B cell (primary cell): ENCODE measurements around the gene SLIT3. TPM values are rescaled to one million over a fixed set of nuclear protein-coding genes. Genes with fewer than 3 reads are reported as not detected.

Experiments used
- ATAC-seq: fragments of 200-7000 bp; cut with Tn5 transposase; one replicate; pipeline ENCODE4 v1.10.0; 2021; ENCODE audit warnings: low read depth, mild to moderate bottlenecking, moderate number of reproducible peaks, moderate library complexity
- CTCF ChIA-PET: fragments of 350-600 bp; sonication (Branson Sonifier 250); formaldehyde crosslinking; loops from one replicate; lab custom pipeline; 2021; ENCODE audit warnings: antibody characterized with exemption, inconsistent platforms; lab: Charles Lee
- POLR2A ChIA-PET: fragments of 350-600 bp; sonication (Branson Sonifier 250); formaldehyde crosslinking; loops from one replicate; lab custom pipeline; 2021; ENCODE audit warnings: antibody characterized with exemption; lab: Charles Lee
- DNase-seq: peaks from one replicate; pipeline ENCODE4 v3.0.0; 2013
- H2AFZ ChIP-seq: 2 replicates; pipeline ENCODE4 v1.6.1; 2012; ENCODE audit warnings: mild to moderate bottlenecking, low read depth, low read length; ENCODE audit not compliant: insufficient read depth, poor library complexity, severe bottlenecking
- H3K27ac ChIP-seq, 2 donors: 1 replicate in 1 of 2; 2 replicates in 1 of 2; pipeline ENCODE4 v1.5.1; 2012 to 2013; ENCODE audit warnings: low read length in 2 of 2, mild to moderate bottlenecking in 2 of 2, moderate library complexity in 1 of 2
- H3K27me3 ChIP-seq, 4 experiments: fragments of 200-600 bp in 1 of 4; sonication (generic) in 1 of 4; replicated peaks in 1 of 4; 1 replicate in 2 of 4; 2 replicates in 2 of 4; pipeline versions ENCODE4 v1.6.1 to v1.7.0; 2013 to 2016; ENCODE audit warnings: low read length in 3 of 4, mild to moderate bottlenecking in 2 of 4, mixed read lengths in 1 of 4, moderate library complexity in 1 of 4; ENCODE audit not compliant: insufficient read depth in 4 of 4, control insufficient read depth in 3 of 4; ENCODE audit errors: control extremely low read depth in 1 of 4
- H3K36me3 ChIP-seq, 2 experiments: replicated peaks in 1 of 2; 1 replicate in 1 of 2; 2 replicates in 1 of 2; pipeline versions ENCODE4 v1.6.1 to v1.7.1; 2013; ENCODE audit warnings: low read length in 1 of 2; ENCODE audit not compliant: insufficient read depth in 2 of 2, control insufficient read depth in 1 of 2; ENCODE audit errors: control extremely low read depth in 1 of 2, extremely low read depth in 1 of 2
- H3K4me1 ChIP-seq, 2 donors: fragments of 200-600 bp in 1 of 2; sonication (generic) in 1 of 2; 1 replicate in 1 of 2; 2 replicates in 1 of 2; pipeline versions ENCODE4 v1.5.1 to v1.6.1; 2013 to 2017; ENCODE audit warnings: low read length in 2 of 2; ENCODE audit not compliant: control insufficient read depth in 2 of 2, insufficient read depth in 2 of 2
- H3K4me2 ChIP-seq: replicated peaks from 2 replicates; pipeline ENCODE3; 2012; ENCODE audit warnings: mild to moderate bottlenecking, low read depth, low read length; ENCODE audit not compliant: poor library complexity, severe bottlenecking
- H3K4me3 ChIP-seq, 5 experiments: fragments of 200-600 bp in 1 of 5; sonication (generic) in 1 of 5; 1 replicate in 3 of 5; 2 replicates in 2 of 5; pipeline versions ENCODE4 v1.5.1 to v1.7.0; 2011 to 2016; ENCODE audit warnings: low read length in 4 of 5, mild to moderate bottlenecking in 4 of 5, low read depth in 2 of 5, control low read depth in 1 of 5, moderate library complexity in 1 of 5; ENCODE audit not compliant: insufficient read depth in 1 of 5; ENCODE audit errors: control extremely low read depth in 1 of 5, extremely low read depth in 1 of 5
- H3K79me2 ChIP-seq: fragments of 200-600 bp; sonication (generic); one replicate; pipeline ENCODE4 v1.6.0; 2016; ENCODE audit warnings: low read length; ENCODE audit not compliant: control insufficient read depth, insufficient read depth
- H3K9ac ChIP-seq: fragments of 200-600 bp; sonication (generic); 2 replicates; pipeline ENCODE4 v1.6.1; 2017; ENCODE audit warnings: mild to moderate bottlenecking, low read length, moderate library complexity
- H3K9me3 ChIP-seq, 3 donors: one replicate each; pipeline versions ENCODE4 v1.6.1 to v1.7.1; 2013; ENCODE audit warnings: low read length in 2 of 3; ENCODE audit not compliant: control insufficient read depth in 2 of 3, insufficient read depth in 1 of 3; ENCODE audit errors: control extremely low read depth in 1 of 3
- H4K20me1 ChIP-seq: 2 replicates; pipeline ENCODE4 v1.6.0; 2012; ENCODE audit warnings: mild to moderate bottlenecking, low read length; ENCODE audit not compliant: insufficient read depth, control insufficient read depth, poor library complexity, severe bottlenecking
- H3K27ac Mint-ChIP-seq: one replicate; pipeline ENCODE4 v1.8.0; 2021; ENCODE audit warnings: mixed read lengths
- H3K27me3 Mint-ChIP-seq: one replicate; pipeline ENCODE4 v1.8.0; 2021; ENCODE audit warnings: mixed read lengths
- H3K4me1 Mint-ChIP-seq: one replicate; pipeline ENCODE4 v1.8.0; 2021; ENCODE audit warnings: mixed read lengths
- H3K4me3 Mint-ChIP-seq: one replicate; pipeline ENCODE4 v1.8.0; 2021; ENCODE audit warnings: mixed read lengths
- H3K9me3 Mint-ChIP-seq: one replicate; pipeline ENCODE4 v1.8.0; 2022; ENCODE audit warnings: mixed read lengths; ENCODE audit not compliant: insufficient read depth
- EZH2 ChIP-seq: IDR thresholded peaks from 2 replicates; pipeline ENCODE4 v1.6.1; 2012; ENCODE audit warnings: borderline replicate concordance, low read depth, mild to moderate bottlenecking, moderate library complexity, low read length; ENCODE audit not compliant: insufficient read depth, poor library complexity, severe bottlenecking
- WGBS: methylation state at CpG from one replicate; pipeline ENCODE4 v1.1.5; 2013; ENCODE audit warnings: missing lambda C conversion rate; ENCODE audit not compliant: insufficient coverage; 5-methylcytosine and 5-hydroxymethylcytosine counted together
- intact Hi-C: fragments of 100-400 bp; cut with micrococcal nuclease; formaldehyde crosslinking; loops from one replicate; pipeline ENCODE4 v1.10.0; 2022
- polyA plus RNA-seq: library from polyadenylated mRNA; depleted of rRNA; stranded (reverse); fragments of >200 nt; gene quantifications from 2 replicates; pipeline ENCODE4 v1.2.3, GENCODE V29; 2012
- total RNA-seq, 2 donors: library from RNA; stranded (reverse); fragments of 120-200 nt in 1 of 2; gene quantifications; 1 replicate in 1 of 2; 2 replicates in 1 of 2; pipeline versions ENCODE4 v1.2.3 to v1.2.4, GENCODE V29; 2013 to 2022
- TF ChIP-seq, protein P1 (sequence below): fragments of 200-600 bp; IDR thresholded peaks from one replicate; pipeline ENCODE4 v1.8.0; 2022; ENCODE audit warnings: antibody characterized with exemption, mild to moderate bottlenecking

SLIT3 gene
- total and polyA plus RNA-seq, 2 donors (not counting 1 experiment from before 2014, with no cell fraction given) = not detected

DNA sequence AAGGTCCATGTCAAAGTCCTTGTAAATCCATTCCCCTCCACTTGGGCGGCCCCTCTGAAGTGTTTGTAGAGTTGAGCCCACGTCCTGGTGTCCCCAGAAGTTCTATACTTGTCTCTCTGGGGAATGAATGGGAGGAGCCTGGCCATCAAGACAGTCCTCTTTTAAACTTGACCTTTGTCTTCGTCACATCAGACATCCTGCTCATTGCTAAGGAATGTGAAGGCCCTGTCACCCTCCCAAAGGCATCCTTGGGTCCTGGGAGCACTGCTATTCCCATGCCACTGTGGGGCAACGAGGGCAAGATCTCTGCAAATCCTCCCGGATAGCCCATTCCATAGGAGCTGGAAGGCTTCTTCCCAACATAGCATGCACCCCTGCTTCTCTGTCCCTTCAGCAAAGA, 235.5 kb downstream of the SLIT3 start:
- Histone ChIP-seq H3K4me2 (no peak overlapping the region), H3K36me3 (no peaks in the 10 kb centered on the region), H3K79me2 (no peaks in the 10 kb centered on the region), H3K27ac (no peak overlapping the region), H3K4me1 (no peaks in the 10 kb centered on the region), H3K27me3 (peaks cover 0 to 6% (median 2%) of the 10 kb centered on the region in 4 experiments), H3K4me3 (no peak overlapping the region), H2AFZ (no peak overlapping the region), H3K9ac (no peak overlapping the region), H4K20me1 (no peaks in the 10 kb centered on the region), H3K9me3 (no peaks in the 10 kb centered on the region)
- Mint-ChIP-seq H3K4me1 (no peaks in the 10 kb centered on the region), H3K9me3 (no peaks in the 10 kb centered on the region), H3K27ac (no peak overlapping the region), H3K4me3 (no peak overlapping the region), H3K27me3 (peaks cover 29% of the 10 kb centered on the region)
- intact Hi-C loops = no loop called here
- no peak for ATAC-seq
- TF ChIP-seq, protein P1, sequence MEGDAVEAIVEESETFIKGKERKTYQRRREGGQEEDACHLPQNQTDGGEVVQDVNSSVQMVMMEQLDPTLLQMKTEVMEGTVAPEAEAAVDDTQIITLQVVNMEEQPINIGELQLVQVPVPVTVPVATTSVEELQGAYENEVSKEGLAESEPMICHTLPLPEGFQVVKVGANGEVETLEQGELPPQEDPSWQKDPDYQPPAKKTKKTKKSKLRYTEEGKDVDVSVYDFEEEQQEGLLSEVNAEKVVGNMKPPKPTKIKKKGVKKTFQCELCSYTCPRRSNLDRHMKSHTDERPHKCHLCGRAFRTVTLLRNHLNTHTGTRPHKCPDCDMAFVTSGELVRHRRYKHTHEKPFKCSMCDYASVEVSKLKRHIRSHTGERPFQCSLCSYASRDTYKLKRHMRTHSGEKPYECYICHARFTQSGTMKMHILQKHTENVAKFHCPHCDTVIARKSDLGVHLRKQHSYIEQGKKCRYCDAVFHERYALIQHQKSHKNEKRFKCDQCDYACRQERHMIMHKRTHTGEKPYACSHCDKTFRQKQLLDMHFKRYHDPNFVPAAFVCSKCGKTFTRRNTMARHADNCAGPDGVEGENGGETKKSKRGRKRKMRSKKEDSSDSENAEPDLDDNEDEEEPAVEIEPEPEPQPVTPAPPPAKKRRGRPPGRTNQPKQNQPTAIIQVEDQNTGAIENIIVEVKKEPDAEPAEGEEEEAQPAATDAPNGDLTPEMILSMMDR = no peak
- no peak for TF ChIP-seq EZH2
- POLR2A ChIA-PET = no interaction called here
- no peak for DNase-seq
- CTCF ChIA-PET = no interaction called here
- WGBS = 71% methylated on average over 2 of the region's 5 CpGs

GRCh38 chr5:169064093-169064492, 236.8 kb downstream of the SLIT3 start:
- peaks cover 0 to 6% (median 2%) of the 10 kb centered on the region in 4 experiments for H3K27me3 ChIP-seq
- ChIA-PET CTCF (no interaction called here), POLR2A (no interaction called here)
- no peak overlapping the region for H2AFZ ChIP-seq
- peaks cover 28% of the 10 kb centered on the region for H3K27me3 Mint-ChIP-seq
- no peak overlapping the region for H3K4me3 Mint-ChIP-seq
- H3K4me2 ChIP-seq = no peak overlapping the region
- H3K4me1 ChIP-seq = no peaks in the 10 kb centered on the region
- H3K27ac Mint-ChIP-seq = no peak overlapping the region
- H4K20me1 ChIP-seq = no peaks in the 10 kb centered on the region
- H3K27ac ChIP-seq = no peak overlapping the region
- TF ChIP-seq EZH2 = no peak
- TF ChIP-seq, protein P1 = no peak
- ATAC-seq (no peak), DNase-seq (no peak)
- H3K9me3 Mint-ChIP-seq = no peaks in the 10 kb centered on the region
- no peaks in the 10 kb centered on the region for H3K79me2 ChIP-seq
- no peaks in the 10 kb centered on the region for H3K4me1 Mint-ChIP-seq
- H3K4me3 ChIP-seq = no peak overlapping the region
- intact Hi-C loops = no loop called here
- WGBS = 50% methylated on average over 1 of the region's 3 CpGs
- H3K9ac ChIP-seq = no peak overlapping the region
- no peaks in the 10 kb centered on the region for H3K9me3 ChIP-seq
- H3K36me3 ChIP-seq = no peaks in the 10 kb centered on the region
